CD4-positive, alpha-beta T cell treated with Interleukin-15 for 4 hours (primary cell): Measurements from ENCODE around the gene BRIX1.
"Not testable (repeated sequence)": the region's sequence is repeated elsewhere in the genome, so short reads cannot be mapped to it uniquely, and the experiment has no call there.

ENCODE experiments used
- DNase-seq: peaks from one replicate; pipeline ENCODE4 v3.0.0-alpha.2; 2020; ENCODE audit warnings: low spot score

BRIX1 gene

GRCh38 chr5:34967540-34967939 lies 52.0 kb downstream of the BRIX1 start:
- no peak for DNase-seq

- DNase-seq = no peak
Observed at GRCh38 chr5:34968258-34968657, 52.7 kb downstream of the BRIX1 start.

- no peak for DNase-seq
Observed at GRCh38 chr5:34970552-34970951, 55.0 kb downstream of the BRIX1 start.

- DNase-seq = not testable (repeated sequence)
Observed at GRCh38 chr5:34971655-34972054, 56.1 kb downstream of the BRIX1 start.
